A549 (cell line): Measurements from ENCODE around the gene HAUS3. TPM values are rescaled to one million over a fixed set of nuclear protein-coding genes. Genes with fewer than 3 reads are reported as not detected.

Experiments
- ATAC-seq, 2 experiments: fragments of 200-7000 bp in 1 of 2; fragments of >200 bp in 1 of 2; cut with Nextera tagmentation in 1 of 2; cut with Tn5 transposase in 1 of 2; 3 replicates each; pipeline versions ENCODE4 v1.8.0 to v1.9.1; 2018 to 2020; ENCODE audit warnings: mild to moderate bottlenecking in 1 of 2, moderate library complexity in 1 of 2
- CTCF ChIA-PET: fragments of 300-600 bp; sonication (Branson Sonifier 250); formaldehyde crosslinking; extraction: SDS; loops from one replicate; lab custom pipeline; 2021; ENCODE audit warnings: antibody characterized with exemption, inconsistent platforms; lab: Yijun Ruan, JAX
- POLR2A ChIA-PET: fragments of 350-600 bp; formaldehyde crosslinking; extraction: SDS; loops from one replicate; lab custom pipeline; 2021; ENCODE audit warnings: antibody characterized with exemption, inconsistent platforms; lab: Yijun Ruan, JAX
- DNase-seq, 2 experiments: peaks; one replicate each; pipeline versions ENCODE4 v3.0.0 to v3.0.0-alpha.2; 2011 to 2016; ENCODE audit warnings: low read depth in 1 of 2, low spot score in 1 of 2
- FAIRE-seq: peaks from 2 replicates; lab custom pipeline; 2011; peaks lifted over from hg19 to GRCh38; lab: Jason Lieb, UNC
- H3K27ac ChIP-seq, 2 experiments: fragments of >200 bp; sonication (Bioruptor Twin); formaldehyde crosslinking; 3 replicates each; pipeline ENCODE4 v1.5.1; 2016 to 2017
- H3K4me1 ChIP-seq: fragments of >200 bp; sonication (Bioruptor Twin); formaldehyde crosslinking; 3 replicates; pipeline ENCODE4 v1.6.1; 2016
- H3K4me2 ChIP-seq: fragments of >200 bp; sonication (Bioruptor Twin); formaldehyde crosslinking; 3 replicates; pipeline ENCODE4 v1.6.1; 2016
- H3K4me3 ChIP-seq: fragments of >200 bp; sonication (Bioruptor Twin); formaldehyde crosslinking; 3 replicates; pipeline ENCODE4 v1.5.1; 2016
- H3K9me3 ChIP-seq: fragments of >200 bp; sonication (Bioruptor Twin); formaldehyde crosslinking; 3 replicates; pipeline ENCODE4 v1.6.1; 2016
- BHLHE40 ChIP-seq: IDR thresholded peaks from 2 replicates; pipeline ENCODE4 v1.6.1; 2012; ENCODE audit warnings: low read depth, low read length, inconsistent platforms
- CEBPB ChIP-seq, 2 experiments: fragments of >200 bp in 1 of 2; sonication (Bioruptor Twin) in 1 of 2; formaldehyde crosslinking in 1 of 2; IDR thresholded peaks; 2 replicates each; pipeline ENCODE4 v1.6.1; 2012 to 2016
- CHD4 ChIP-seq: fragments of 200-600 bp; sonication (generic); IDR thresholded peaks from 2 replicates; pipeline ENCODE4 v1.6.1; 2016; ENCODE audit warnings: antibody characterized with exemption, mild to moderate bottlenecking, borderline replicate concordance
- ESRRA ChIP-seq: fragments of 150-350 bp; IDR thresholded peaks from 2 replicates; pipeline ENCODE4 v1.6.1; 2014; ENCODE audit warnings: mild to moderate bottlenecking, low read length, borderline replicate concordance
- FOSL2 ChIP-seq, 2 experiments: fragments of 450-650 bp in 1 of 2; fragments of >200 bp in 1 of 2; sonication (Bioruptor Twin) in 1 of 2; formaldehyde crosslinking; IDR thresholded peaks; 2 replicates each; pipeline versions ENCODE4 v1.5.0 to v1.6.1; 2016 to 2020; ENCODE audit warnings: mild to moderate bottlenecking in 1 of 2, moderate library complexity in 1 of 2
- HDAC2 ChIP-seq: fragments of 200-600 bp; sonication (generic); IDR thresholded peaks from 2 replicates; pipeline ENCODE4 v1.6.1; 2016
- HMGXB4 ChIP-seq: fragments of 250-450 bp; sonication (Bioruptor Pico); IDR thresholded peaks from 2 replicates; pipeline ENCODE4 v1.5.0; 2021; ENCODE audit warnings: mild to moderate bottlenecking, moderate library complexity, borderline replicate concordance
- HOXB13 ChIP-seq: fragments of 250-450 bp; sonication (Bioruptor Pico); IDR thresholded peaks from 2 replicates; pipeline ENCODE4 v1.5.0; 2020; ENCODE audit warnings: low read depth, mild to moderate bottlenecking, moderate library complexity
- KDM1A ChIP-seq: fragments of 200-600 bp; sonication (generic); IDR thresholded peaks from 2 replicates; pipeline ENCODE4 v1.6.1; 2016; ENCODE audit warnings: low read depth, mild to moderate bottlenecking
- MAFK ChIP-seq: fragments of 450-650 bp; IDR thresholded peaks from 2 replicates; pipeline ENCODE4 v1.6.1; 2014; ENCODE audit not compliant: partially characterized antibody
- MAX ChIP-seq: IDR thresholded peaks from 2 replicates; pipeline ENCODE4 v1.6.1; 2012
- MAZ ChIP-seq: fragments of 150-350 bp; IDR thresholded peaks from 2 replicates; pipeline ENCODE4 v1.6.1; 2014; ENCODE audit warnings: antibody characterized with exemption, low read depth, low read length, borderline replicate concordance
- MYC ChIP-seq: IDR thresholded peaks from 2 replicates; pipeline ENCODE4 v1.6.1; 2012; ENCODE audit warnings: mild to moderate bottlenecking, inconsistent platforms, low read length, improper control_type of control experiment, borderline replicate concordance
- POLR2AphosphoS2 ChIP-seq: conservative IDR thresholded peaks from 2 replicates; pipeline ENCODE4 v1.6.1; 2012; ENCODE audit warnings: low read length, improper control_type of control experiment, inconsistent platforms
- RARB ChIP-seq: fragments of 250-450 bp; sonication (Bioruptor Pico); IDR thresholded peaks from 2 replicates; pipeline ENCODE4 v1.8.0; 2021; ENCODE audit warnings: mild to moderate bottlenecking, moderate library complexity
- REST ChIP-seq: fragments of 200-600 bp; sonication (generic); IDR thresholded peaks from 2 replicates; pipeline ENCODE4 v1.6.1; 2016; ENCODE audit warnings: antibody characterized with exemption, mild to moderate bottlenecking, moderate library complexity
- SREBF2 ChIP-seq: fragments of 450-650 bp; IDR thresholded peaks from 2 replicates; pipeline ENCODE4 v1.6.1; 2014; ENCODE audit warnings: mild to moderate bottlenecking, moderate library complexity
- ZFP36 ChIP-seq: fragments of 450-650 bp; IDR thresholded peaks from 2 replicates; pipeline ENCODE4 v1.6.1; 2014; ENCODE audit warnings: borderline replicate concordance; ENCODE audit not compliant: partially characterized antibody
- WGBS: methylation state at CpG from one replicate; pipeline ENCODE4 v1.1.6; 2017; ENCODE audit errors: missing lambda C conversion rate; 5-methylcytosine and 5-hydroxymethylcytosine counted together
- polyA plus RNA-seq, 4 experiments: library from polyadenylated mRNA; depleted of rRNA in 3 of 4; stranded (reverse); fragments of >200 nt; fragmentation: RNase III in 1 of 4; extraction: RNeasy Plus Mini Kit Qiagen cat#74134 plus additional on column Dnase treatment in 1 of 4; gene quantifications; 2 replicates in 3 of 4; 3 replicates in 1 of 4; pipeline ENCODE4 v1.2.3, GENCODE V29; 2011 to 2017
- TF ChIP-seq, protein P1 (sequence below): IDR thresholded peaks from 2 replicates; pipeline ENCODE4 v1.6.1; 2012
- TF ChIP-seq, protein P2 (sequence below): fragments of 250-450 bp; sonication (Bioruptor Pico); IDR thresholded peaks from 2 replicates; pipeline ENCODE4 v1.5.0; 2020; ENCODE audit warnings: low read depth, mild to moderate bottlenecking, moderate library complexity
- TF ChIP-seq, protein P3 (sequence below): fragments of >200 bp; sonication (Bioruptor Twin); formaldehyde crosslinking; IDR thresholded peaks from 3 replicates; pipeline ENCODE4 v1.5.1; 2016

Gene HAUS3
- polyA plus RNA-seq, 2 of the 4 experiments (the other 2 are of a cell fraction), result 7.7 to 10.6 TPM

- ChIA-PET POLR2A (no interaction called here), CTCF (no interaction called here)
- H3K4me2 ChIP-seq, result no peak overlapping the region
- H3K4me1 ChIP-seq, result no peaks in the 10 kb centered on the region
- no peak for TF ChIP-seq KDM1A
- TF ChIP-seq, protein P1, sequence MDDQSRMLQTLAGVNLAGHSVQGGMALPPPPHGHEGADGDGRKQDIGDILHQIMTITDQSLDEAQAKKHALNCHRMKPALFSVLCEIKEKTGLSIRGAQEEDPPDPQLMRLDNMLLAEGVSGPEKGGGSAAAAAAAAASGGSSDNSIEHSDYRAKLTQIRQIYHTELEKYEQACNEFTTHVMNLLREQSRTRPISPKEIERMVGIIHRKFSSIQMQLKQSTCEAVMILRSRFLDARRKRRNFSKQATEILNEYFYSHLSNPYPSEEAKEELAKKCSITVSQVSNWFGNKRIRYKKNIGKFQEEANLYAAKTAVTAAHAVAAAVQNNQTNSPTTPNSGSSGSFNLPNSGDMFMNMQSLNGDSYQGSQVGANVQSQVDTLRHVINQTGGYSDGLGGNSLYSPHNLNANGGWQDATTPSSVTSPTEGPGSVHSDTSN, result no peak
- TF ChIP-seq, protein P2, sequence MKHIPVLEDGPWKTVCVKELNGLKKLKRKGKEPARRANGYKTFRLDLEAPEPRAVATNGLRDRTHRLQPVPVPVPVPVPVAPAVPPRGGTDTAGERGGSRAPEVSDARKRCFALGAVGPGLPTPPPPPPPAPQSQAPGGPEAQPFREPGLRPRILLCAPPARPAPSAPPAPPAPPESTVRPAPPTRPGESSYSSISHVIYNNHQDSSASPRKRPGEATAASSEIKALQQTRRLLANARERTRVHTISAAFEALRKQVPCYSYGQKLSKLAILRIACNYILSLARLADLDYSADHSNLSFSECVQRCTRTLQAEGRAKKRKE, result no peak
- TF ChIP-seq MAZ, result no peak
- no peak for TF ChIP-seq SREBF2
- TF ChIP-seq POLR2AphosphoS2, result no peak
- TF ChIP-seq HOXB13, result no peak
- TF ChIP-seq CHD4, result no peak
- no peak for TF ChIP-seq ESRRA
- TF ChIP-seq REST, result no peak
- no peak overlapping the region for H3K27ac ChIP-seq
- FAIRE-seq (no peak), DNase-seq (no peak), ATAC-seq (no peak)
- H3K4me3 ChIP-seq, result no peak overlapping the region
- no peaks in the 10 kb centered on the region for H3K9me3 ChIP-seq
- 83% methylated on average over 15 of the region's 15 CpGs for WGBS
Observed at GRCh38 chr4:2273221-2273620, 31.3 kb upstream of the HAUS3 start.

GRCh38 chr4:2272828-2273120 lies 30.9 kb upstream of the HAUS3 start:
- FAIRE-seq, result no peak
- H3K9me3 ChIP-seq, result no peaks in the 10 kb centered on the region
- WGBS, result 80% methylated on average over 1 of the region's 6 CpGs

DNA sequence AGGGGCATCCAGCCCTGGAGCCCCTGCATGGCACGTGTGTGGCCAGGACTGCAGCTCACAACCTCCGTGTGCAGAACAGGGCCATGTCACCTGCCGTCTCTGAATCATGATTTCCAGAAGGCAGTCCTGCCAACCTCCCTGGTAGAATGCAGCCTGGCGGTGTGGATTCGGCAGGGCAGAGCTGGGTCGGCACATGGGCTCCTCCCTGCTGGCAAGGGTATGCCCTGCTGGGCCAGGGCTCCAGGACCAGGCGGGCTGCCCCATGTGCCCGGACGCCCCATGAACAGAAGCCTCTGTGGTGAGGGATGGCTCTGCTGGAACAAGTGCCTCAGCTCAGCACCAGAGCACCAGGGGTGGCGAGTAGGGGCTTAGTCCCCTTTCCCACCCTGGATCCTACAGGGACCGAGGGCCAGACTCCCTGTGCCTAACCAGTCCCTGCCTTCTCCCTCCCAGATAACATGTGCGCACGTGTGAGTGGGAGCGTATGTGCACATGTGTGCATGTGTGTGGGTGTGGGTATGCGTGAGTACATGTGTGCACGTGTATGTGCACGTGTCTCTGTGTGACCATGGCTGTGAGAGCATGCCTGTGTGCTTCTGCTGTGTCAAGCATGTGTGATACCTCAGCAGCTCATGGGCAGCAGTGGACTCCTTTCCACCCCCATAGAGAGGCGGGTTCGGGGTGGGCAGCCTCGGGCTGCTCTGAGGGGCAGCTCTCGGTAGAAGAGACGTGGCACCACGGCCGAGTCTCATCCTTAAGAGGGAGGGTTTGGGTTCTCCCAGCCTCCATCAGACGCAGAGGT lies 30.3 kb upstream of the HAUS3 start:
- Histone ChIP-seq H3K4me1 (no peaks in the 10 kb centered on the region), H3K4me2 (no peak overlapping the region), H3K4me3 (no peak overlapping the region), H3K27ac (no peak overlapping the region), H3K9me3 (no peaks in the 10 kb centered on the region)
- CTCF ChIA-PET, result no interaction called here
- POLR2A ChIA-PET, result interaction anchor here (0.6 kb wide), 1 partner anchor 10 kb away, joined by 3 read pairs; the partner anchor contains the start of gene MXD4
- 79% methylated on average over 15 of the region's 25 CpGs for WGBS
- no peak for ATAC-seq
- no peak for DNase-seq
- no peak for FAIRE-seq
- TF ChIP-seq REST (no peak), ZFP36 (no peak), HDAC2 (no peak), HMGXB4 (CRISPR knock-in tag) (no peak)
- TF ChIP-seq, protein P3, sequence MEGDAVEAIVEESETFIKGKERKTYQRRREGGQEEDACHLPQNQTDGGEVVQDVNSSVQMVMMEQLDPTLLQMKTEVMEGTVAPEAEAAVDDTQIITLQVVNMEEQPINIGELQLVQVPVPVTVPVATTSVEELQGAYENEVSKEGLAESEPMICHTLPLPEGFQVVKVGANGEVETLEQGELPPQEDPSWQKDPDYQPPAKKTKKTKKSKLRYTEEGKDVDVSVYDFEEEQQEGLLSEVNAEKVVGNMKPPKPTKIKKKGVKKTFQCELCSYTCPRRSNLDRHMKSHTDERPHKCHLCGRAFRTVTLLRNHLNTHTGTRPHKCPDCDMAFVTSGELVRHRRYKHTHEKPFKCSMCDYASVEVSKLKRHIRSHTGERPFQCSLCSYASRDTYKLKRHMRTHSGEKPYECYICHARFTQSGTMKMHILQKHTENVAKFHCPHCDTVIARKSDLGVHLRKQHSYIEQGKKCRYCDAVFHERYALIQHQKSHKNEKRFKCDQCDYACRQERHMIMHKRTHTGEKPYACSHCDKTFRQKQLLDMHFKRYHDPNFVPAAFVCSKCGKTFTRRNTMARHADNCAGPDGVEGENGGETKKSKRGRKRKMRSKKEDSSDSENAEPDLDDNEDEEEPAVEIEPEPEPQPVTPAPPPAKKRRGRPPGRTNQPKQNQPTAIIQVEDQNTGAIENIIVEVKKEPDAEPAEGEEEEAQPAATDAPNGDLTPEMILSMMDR, result no peak

More at GRCh38 chr4:2272828-2273120, 30.9 kb upstream of the HAUS3 start:
- Histone ChIP-seq H3K27ac (no peak overlapping the region), H3K4me1 (no peaks in the 10 kb centered on the region), H3K4me2 (no peak overlapping the region), H3K4me3 (no peak overlapping the region)
- ATAC-seq (no peak), DNase-seq (no peak)
- ChIA-PET CTCF (no interaction called here), POLR2A (no interaction called here)
- TF ChIP-seq BHLHE40, result no peak
- TF ChIP-seq CEBPB (IDR thresholded peaks at IDR 0.05), result no peak
- TF ChIP-seq RARB (CRISPR knock-in tag), result no peak
- TF ChIP-seq ESRRA, result no peak
- no peak for TF ChIP-seq MAX
- no peak for TF ChIP-seq MAFK
- no peak for TF ChIP-seq SREBF2
- TF ChIP-seq FOSL2 (IDR thresholded peaks at IDR 0.05), result no peak
- TF ChIP-seq FOSL2 (CRISPR knock-in tag; IDR thresholded peaks at IDR 0.05), result no peak
- no peak for TF ChIP-seq MYC
